HG02840 (cell line): ENCODE measurements around the gene BAIAP2L1.

Experiments
- ATAC-seq: cut with Tn5 transposase; IDR thresholded peaks from one replicate; pipeline ENCODE4 v1.9.1; 2021; ENCODE audit warnings: mild to moderate bottlenecking, moderate library complexity, moderate number of reproducible peaks; ENCODE audit not compliant: unreplicated experiment, low FRiP score

The BAIAP2L1 gene

DNA sequence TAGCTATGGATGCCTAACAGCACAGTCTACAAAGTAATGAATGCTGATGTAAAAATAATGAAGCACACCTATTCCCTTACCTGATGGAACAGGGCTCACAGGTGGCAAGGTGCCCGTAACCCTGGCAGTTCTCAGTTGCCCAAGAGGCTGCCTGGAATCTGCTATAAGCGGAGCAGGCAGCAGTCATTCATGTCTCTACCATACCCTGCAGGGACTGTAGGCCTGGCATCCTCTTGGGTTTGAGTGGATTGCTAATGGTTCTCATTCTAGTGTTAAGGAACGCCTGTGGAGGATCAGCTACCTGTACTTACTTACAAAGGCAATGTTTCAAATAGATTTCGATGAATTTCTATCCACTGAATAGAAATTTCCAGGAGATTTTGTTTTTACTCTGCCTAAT lies 38.4 kb downstream of the BAIAP2L1 start:
- no peak for ATAC-seq

DNA sequence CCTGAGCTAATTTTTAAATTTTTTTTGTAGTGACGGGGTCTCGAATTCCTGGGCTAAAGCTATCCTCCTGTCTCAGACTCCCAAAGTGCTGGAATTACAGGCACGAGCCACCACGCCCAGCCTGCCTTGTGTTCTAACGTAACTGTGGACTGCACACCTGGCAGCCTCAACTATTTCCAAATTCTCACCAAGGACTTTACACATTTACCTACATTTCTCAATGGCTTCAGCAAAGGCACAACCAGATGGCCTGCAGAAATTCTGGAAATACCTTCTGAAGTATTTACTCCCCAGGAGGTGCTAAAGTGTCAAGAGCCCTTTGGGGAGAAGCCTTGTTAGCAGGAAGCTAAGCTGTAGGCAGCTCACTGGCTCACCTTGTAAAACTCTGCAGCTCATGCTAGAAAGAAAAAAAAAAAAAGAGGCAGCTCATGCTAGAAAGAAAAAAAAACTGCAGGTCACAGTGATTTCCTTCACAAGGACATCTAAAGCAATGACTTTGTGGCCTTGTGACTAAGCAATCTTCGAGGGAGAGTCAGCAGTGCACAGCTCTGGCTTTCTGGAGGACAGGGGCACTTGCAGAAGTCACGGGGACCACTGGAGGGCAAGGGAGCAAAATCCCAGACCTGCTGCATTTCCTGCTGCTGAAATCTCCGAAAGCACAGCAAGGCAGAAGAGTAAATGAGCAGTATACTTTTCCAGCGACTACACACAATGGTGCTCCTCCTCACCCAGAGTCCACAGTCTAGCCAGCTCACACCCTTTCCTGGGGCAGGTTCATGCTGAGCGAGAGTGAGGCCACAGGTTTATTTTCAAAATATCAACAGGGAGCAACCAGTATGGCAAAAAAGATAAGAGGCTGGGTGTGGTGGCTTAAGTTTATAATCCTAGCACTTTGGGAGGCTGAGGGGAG lies 40.4 kb downstream of the BAIAP2L1 start:
- no peak for ATAC-seq

DNA sequence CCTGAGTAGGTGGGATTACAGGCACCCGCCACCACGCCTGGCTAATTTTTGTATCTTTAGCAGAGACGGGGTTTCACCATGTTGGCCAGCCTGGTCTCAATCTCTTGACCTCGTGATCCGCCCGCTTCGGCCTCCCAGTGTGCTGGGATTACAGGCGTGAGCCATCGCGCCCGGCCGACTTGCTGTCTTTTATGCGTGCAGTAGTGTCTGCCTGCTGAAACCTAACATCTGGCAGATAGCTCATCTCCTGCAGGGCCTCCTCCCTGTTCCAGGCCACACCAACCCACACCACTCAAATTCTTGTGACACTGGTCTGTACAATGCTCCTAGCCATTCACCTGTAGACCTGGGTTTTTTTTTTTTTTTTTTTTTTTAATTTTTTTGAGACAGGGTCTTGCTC lies 41.5 kb downstream of the BAIAP2L1 start:
- ATAC-seq: no peak

DNA sequence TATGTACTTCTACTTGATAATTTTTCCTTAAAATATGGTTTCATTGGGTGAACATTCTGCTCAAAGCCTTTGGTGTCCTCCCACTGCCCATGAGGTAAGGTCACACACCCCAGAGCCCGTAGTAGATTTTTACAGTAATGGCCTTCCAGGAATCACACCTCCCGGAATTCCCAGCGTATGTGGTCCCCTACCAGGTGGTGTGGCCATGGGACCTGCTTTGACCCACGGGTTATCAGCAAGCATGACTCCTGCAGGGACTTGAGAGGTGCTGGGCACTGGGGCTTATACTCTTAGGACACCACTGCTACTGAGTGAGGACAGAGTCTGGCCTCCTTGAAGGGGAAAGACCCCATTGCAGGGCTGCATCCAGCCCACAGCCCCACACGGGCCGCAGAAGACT lies 42.2 kb downstream of the BAIAP2L1 start:
- ATAC-seq: no peak

DNA sequence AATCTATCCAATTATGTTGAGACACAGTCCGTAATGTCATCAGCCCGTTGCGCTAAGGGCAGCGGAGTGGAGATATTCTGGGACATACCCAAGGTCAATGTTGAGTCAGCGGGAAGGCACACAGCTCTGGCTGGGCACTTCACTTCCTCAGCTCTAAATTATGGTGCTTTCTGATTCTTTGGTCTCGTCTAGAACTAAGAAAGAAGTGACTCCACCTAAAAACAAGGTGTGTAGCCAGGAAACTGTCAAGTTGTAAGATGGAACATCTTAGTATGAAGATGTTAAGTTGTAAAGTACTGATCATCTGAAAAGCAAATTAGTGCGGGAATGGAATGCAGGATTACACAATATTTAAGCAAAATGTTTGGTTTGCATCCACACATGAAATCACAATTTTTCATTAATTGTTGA lies 43.1 kb downstream of the BAIAP2L1 start:
- no peak for ATAC-seq

DNA sequence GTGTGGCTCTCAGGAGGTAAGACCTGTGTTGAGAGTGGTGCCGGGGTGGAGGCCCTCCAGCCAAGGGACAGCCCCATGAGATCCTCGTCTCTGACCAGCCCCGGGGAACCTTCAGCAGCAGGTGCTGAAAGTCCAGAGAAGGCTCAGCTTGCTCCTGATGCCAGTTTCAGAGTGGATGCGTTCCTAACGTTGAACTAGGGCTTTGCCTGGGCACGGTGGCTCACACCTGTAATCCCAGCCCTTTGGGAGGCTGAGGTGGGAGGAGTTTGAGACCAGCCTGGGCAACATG lies 45.7 kb downstream of the BAIAP2L1 start:
- no peak for ATAC-seq

DNA sequence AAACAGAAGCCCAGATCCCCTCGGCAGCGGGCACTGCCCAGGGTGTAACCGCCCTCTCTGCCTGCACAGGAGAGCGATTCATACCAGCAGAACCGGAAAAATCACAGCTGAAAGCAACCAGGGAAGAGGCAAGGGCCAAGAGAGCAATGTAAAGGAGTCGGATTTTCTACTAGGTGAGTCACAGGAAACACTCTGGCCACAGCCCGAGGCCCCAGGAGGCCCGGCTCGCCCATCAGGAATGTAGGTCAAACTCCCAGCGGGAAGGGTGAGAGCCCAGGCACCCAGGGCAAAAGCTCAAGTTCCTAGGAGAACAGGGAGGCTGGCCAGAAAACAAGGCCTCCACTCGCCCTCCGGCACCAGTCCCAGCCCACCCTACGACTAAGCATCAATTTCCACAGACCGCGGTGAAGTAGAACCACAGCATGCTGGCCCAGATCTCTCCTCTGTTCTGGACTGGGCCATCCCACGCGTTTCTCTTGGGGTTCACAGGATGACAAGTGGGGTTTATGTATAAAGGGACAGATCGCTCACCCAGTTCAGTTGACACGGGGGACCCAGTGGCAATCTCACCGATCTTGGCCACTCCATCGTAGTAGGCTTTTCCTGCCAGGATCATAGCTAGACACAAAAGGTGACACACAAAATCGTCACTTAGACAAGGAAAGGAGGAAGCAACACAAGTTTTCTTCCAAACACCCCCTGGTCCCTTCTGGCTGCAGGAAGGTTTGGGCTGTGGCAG lies 46.2 kb downstream of the BAIAP2L1 start:
- no peak for ATAC-seq

DNA sequence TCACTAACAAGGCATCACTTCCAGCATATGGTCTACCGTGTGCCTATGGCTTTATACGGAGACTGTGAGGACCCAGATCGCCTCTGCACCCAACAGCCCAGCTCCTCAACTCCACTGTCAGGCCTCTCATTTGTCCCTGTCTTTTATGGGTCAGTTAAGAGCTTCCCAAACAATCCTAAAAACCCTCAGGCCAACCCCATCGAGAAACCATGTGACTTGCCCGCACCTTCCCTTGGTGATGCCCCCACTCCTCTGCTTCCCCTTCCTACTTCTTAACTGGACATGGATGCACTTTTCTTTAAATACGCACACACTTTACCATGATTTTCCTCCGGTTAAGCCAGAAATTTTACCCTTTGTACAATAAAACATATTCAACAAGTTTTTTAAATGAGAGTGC lies 46.8 kb downstream of the BAIAP2L1 start:
- no peak for ATAC-seq

DNA sequence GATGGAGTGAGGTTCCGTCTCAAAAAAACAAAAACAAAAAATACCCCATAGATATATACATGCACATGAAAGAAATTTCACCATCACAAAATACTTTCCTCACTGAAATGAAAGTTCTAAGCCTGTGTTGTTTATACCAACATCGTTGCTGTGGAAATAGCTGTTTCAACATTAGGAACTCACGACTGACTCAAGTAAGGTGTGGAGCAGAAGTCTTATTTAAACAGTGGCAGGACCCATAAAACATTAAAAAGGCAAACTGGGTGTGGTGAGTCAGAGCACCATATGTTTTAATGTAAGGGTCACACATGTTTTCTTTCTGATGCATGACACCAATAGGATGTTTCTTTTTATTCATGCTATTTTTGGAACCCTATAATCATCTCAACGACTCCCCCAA lies 48.3 kb downstream of the BAIAP2L1 start:
- no peak for ATAC-seq

DNA sequence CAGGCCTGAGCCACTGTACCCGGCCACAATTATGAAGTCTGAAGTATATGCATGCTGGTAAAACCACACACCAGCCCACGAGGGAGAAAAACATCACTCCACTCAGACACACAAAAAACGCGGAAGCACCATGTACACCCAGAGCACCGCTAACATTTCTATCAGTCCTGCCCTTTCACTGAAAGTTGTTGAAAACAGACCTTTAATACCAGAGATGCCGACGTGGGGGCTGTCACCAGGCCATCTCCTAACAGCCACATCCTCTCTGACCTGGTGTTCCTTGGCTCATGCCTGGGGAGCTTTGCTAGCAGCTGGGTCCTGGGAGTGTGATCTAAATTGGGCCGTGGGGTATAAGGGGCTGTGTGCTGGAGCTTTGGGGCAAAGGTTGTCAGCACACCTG lies 49.8 kb downstream of the BAIAP2L1 start:
- ATAC-seq: no peak

DNA sequence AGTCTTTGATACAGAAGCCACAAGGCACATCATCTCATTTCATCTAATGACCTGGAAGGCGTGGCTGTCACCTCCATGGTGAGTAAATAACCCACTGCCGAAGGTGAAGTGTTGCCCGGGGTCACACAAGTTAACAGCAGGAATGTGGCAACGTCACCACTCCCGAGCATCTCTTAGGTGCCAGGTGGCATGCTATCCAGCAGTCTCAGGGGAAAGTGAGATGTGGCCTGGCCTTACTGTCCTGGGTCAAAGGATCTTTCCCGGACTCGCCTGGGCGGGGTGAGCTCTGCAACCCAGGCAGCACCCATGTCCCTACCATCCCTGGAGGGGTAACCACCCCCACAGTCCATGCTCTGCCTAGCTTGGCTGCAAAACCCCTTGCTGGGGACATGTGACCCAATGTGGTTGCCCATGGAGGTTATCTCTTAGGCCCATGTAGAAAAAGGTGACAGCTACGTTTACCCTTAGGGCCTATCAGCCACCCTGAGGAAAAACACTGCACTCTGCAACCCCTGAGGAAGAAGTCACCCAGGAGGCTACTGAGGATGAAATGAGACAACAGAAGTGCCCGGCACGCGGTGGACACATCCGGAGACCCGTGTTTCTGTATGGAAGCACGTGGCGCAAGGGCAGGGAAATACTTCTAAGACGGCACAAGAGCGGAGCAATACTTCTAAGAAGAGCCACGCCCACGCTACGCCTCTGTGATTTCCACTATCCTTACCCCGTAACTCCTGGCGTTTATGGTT lies 52.0 kb downstream of the BAIAP2L1 start:
- ATAC-seq: no peak

DNA sequence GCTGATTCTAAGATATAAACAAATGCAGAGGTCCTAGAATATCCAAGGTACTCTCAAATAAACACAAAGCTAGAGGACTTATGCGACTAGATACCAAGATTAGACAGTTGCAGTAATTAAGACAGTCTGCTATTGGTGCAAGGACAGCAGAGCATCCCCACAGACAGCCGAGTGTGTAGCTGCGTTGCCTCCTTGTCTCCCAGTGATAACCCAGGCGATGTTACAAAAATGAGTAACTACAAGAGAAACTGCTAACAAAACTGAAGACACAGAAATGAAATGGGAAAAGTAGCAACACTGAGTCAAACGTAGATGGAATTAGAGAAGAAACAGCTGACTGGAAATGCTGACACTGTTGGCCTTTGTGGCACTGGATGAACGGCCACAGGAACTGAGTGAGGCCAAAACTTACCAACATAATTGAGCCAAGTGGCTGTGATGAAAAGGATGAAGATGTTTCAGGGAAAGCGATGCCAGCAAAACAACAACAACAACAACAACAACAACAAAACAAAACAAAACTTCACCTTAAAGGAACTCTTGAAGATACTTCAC lies 54.3 kb downstream of the BAIAP2L1 start:
- no peak for ATAC-seq

DNA sequence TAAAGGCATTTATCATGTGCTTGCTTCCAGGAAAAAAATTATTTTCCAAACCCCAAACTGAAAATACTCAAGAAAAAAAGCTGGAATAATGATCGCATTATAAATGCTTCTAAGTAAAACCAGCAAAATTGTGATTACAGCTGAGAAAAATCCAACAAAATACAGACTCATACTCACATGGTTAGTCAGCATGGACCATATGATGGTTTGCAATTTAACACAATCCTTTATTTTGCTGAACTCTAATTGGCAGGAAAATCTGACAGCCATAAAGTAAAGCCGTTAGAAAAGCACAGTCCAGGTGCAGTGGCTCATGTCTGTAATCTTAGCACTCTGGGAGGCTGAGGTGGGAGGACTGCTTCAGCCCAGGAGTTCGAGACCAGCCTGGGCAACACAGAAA lies 59.8 kb downstream of the BAIAP2L1 start:
- no peak for ATAC-seq

DNA sequence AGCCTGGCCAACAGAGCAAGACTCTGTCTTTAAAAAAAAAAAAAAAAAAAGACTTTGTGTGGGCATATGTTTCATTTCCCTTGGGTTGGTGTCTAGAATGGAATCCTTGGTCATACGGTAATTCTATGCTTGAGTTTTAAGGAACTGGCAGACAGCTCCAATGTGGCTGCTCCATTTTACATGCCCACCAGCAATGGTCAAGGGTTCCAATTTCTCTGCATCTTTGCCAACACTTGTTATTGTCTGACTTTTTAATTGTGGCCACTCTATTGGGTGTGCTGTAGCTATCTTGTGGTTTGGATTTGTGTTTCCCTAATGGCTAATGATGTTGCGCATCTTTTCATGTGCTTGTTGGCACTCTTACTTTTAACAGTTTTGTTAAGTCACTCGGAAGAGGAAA lies 61.8 kb downstream of the BAIAP2L1 start:
- no peak for ATAC-seq

DNA sequence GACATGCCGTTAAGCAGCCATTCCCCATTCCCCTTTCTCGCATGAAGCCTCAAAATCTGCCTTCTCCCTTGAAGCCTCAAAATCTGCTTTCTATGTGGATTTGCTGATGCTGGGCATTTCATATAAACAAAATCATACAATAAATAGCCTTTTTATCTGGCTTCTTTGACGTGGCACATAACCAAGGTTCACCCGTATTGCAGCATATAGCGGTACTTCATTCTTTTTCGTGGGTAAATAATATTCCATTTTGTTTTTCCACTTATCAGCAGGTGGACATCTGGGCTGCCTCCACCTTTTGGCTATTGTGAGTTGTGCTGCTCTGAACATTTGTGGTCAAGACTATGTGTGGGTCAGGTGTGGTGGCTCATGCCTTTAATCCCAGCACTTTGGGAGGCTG lies 62.4 kb downstream of the BAIAP2L1 start:
- no peak for ATAC-seq

DNA sequence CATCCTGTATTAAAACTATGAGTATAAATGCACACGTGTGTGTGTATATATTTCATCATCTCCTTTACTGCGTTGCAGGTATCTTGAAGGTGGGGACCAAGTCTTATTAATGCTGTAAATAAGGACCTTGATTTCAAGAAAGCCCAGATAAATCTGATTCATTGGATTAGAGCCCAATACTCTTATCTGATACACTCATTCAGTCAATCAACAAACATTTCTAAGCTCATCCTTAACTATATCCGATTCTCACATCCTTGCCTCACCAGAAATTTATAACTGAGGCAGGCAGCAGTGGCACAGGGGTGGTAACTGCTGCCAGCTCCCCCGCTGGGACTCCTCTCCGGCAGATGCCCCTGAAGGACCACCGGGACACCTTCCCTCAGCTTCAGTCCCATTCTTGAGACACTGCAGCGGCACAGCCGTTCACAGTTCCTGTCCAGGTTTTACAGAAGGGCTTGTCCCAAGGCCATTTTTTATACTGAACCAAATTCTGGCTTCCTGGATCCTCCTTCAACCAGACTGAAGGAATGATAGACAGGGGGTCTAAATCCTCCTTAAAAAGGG lies 65.4 kb downstream of the BAIAP2L1 start:
- ATAC-seq: no peak

DNA sequence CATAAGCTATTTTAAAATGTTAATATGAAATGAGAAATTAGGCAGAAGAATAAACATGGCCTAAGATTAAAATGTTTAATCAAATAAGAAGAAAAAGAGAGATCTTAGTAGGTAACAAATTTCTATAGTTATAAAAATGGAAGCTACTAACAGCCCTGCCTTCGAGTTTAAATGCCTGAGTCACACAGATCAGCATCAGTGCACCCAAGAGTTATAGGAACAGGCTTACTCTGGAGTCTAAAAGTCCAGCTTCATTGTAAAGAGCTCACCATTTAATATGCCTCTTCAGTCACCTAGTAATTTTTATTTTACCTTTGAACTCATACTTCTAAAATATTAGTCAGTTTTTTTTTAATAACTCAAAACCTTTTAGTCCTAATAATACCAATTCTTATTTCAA lies 66.8 kb downstream of the BAIAP2L1 start:
- ATAC-seq: no peak

DNA sequence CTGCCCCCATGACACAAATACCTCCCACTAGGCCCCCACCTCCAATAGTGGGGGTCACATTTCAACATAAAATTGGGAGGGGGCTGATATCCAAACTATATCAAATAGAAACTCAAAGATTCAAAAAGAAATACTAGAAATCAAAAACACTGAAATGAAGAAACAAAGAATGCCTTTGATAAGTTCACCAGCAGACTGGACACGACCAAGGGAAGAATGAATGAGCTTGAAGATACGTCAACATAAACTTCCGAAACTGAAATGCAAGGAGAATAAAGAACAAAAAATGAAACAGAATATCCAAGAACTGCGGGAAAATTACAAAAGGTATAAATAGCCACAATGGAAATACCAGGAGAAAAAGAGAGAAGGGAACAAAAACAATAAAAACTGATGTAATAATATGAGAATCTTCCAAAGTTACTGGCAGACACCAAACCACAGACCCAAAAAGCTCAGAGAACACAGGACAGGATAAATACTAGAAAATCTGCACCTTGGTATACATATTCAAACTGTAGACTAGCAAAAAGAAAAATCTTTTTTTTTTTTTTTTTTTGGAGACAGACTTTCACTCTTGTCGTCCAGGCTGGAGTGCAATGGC lies 69.9 kb downstream of the BAIAP2L1 start:
- ATAC-seq: no peak

DNA sequence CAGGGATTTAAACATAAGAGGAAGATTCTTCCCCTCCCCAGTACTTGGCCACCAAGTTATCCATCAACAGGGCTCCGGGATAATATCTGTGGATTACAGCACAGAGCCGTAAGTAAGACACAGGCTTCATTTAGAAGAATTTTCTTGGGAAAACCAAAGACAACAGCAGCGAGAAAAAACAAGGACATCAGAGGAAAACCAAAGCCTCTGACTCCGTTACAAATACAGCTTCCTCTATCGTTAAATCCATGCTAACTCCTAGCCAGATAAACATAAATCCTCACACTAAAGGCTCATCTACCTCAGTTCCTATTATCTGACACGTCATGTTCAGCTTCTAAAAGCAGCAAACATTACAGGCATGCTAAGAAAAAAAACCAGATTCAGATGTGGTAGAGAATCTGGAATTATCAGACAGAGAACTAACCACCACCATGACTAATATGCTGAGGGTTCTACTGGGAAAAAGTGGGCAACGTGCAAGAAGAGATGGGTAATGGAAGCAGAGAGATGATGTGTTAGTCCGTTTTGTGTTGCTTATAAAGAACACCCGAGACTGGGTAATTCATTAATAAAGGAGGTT lies 71.0 kb downstream of the BAIAP2L1 start:
- ATAC-seq: no peak
